ENCODE measurements around the gene CCDC57. TPM values are rescaled to one million over a fixed set of nuclear protein-coding genes. Genes with fewer than 3 reads are reported as not detected.
"Not testable (repeated sequence)": the region's sequence is repeated elsewhere in the genome, so short reads cannot be mapped to it uniquely, and the experiment has no call there.

Gene CCDC57
- total RNA-seq, 2 donors from 2014 or later = 19.4 to 58.1 TPM

- DNase-seq (ENCODE audit: low spot score) = no peak
- Histone ChIP-seq H3K27ac (peak overlapping the region; percentile 46 to 90), H3K4me1 (ENCODE audit: control insufficient read depth in 1 of 2, low read depth in 2 of 2) (peaks cover 29 to 50% of the 10 kb centered on the region in 2 donors)
Observed at GRCh38 chr17:82215972-82216300, 3.3 kb upstream of the CCDC57 start.

DNA sequence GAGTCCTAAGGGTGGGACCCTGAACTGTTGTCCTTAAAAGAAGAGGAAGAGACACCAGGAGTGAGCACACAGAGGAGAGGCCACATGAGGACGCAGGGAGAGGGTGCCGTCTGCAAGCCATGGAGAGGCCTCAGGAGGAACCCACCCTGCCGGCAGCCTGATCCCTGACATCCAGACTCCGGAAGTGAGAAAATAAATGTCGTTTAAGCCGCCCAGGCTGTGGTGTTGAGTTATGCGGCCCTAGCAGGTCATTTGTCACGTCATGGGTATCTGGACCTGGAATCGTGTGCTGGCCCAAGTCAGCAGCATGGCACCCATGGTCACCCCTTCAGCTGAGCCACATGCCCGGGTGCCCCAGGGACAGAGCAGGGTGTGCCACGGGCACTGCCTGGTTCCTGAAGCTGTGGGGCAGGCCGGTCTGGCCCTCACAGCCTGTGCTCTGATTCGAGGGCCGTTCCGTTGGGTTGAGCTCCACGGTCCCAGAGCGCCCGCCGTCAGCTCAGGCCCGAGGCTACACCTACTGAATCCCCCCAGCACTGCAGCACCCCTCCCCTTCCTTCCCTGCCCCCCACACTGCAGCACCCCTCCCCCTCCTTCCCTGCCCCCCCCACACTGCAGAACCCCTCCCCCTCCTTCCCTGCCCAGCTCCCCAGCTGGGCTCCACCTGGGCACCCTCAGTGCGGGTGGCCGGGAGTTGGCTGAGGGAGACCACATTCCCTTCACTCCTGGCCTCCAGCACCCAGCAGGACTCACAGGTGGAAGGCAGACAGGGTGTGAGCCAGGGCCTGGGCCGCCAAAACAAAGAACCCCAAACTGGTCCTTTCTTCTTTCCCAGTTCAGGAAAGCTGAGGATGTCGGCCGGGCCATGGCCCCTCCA is 2.7 kb upstream of the CCDC57 start:
- Histone ChIP-seq H3K27me3 (replicated peaks; ENCODE audit: insufficient read depth) (no peaks in the 10 kb centered on the region), H3K4me1 (ENCODE audit: control insufficient read depth in 1 of 2, low read depth in 2 of 2) (peaks cover 29 to 50% of the 10 kb centered on the region in 2 donors), H3K9me3 (no peaks in the 10 kb centered on the region), H3K4me3 (no peak overlapping the region), H3K36me3 (no peaks in the 10 kb centered on the region), H3K27ac (peak overlapping the region; percentile 46 to 90)
- ATAC-seq (ENCODE audit: insufficient number of reproducible peaks, low FRiP score, low read depth) (no peak), DNase-seq (ENCODE audit: low spot score) (no peak)
- TF ChIP-seq, protein P1, sequence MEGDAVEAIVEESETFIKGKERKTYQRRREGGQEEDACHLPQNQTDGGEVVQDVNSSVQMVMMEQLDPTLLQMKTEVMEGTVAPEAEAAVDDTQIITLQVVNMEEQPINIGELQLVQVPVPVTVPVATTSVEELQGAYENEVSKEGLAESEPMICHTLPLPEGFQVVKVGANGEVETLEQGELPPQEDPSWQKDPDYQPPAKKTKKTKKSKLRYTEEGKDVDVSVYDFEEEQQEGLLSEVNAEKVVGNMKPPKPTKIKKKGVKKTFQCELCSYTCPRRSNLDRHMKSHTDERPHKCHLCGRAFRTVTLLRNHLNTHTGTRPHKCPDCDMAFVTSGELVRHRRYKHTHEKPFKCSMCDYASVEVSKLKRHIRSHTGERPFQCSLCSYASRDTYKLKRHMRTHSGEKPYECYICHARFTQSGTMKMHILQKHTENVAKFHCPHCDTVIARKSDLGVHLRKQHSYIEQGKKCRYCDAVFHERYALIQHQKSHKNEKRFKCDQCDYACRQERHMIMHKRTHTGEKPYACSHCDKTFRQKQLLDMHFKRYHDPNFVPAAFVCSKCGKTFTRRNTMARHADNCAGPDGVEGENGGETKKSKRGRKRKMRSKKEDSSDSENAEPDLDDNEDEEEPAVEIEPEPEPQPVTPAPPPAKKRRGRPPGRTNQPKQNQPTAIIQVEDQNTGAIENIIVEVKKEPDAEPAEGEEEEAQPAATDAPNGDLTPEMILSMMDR (IDR thresholded peaks at IDR 0.05) = no peak

More at GRCh38 chr17:82215972-82216300, 3.3 kb upstream of the CCDC57 start:
- Histone ChIP-seq H3K4me3 (no peak overlapping the region), H3K27me3 (replicated peaks; ENCODE audit: insufficient read depth) (no peaks in the 10 kb centered on the region), H3K9me3 (no peaks in the 10 kb centered on the region), H3K36me3 (no peaks in the 10 kb centered on the region)
- no peak for ATAC-seq (ENCODE audit: insufficient number of reproducible peaks, low FRiP score, low read depth)
- TF ChIP-seq, protein P1 (IDR thresholded peaks at IDR 0.05) = no peak

DNA sequence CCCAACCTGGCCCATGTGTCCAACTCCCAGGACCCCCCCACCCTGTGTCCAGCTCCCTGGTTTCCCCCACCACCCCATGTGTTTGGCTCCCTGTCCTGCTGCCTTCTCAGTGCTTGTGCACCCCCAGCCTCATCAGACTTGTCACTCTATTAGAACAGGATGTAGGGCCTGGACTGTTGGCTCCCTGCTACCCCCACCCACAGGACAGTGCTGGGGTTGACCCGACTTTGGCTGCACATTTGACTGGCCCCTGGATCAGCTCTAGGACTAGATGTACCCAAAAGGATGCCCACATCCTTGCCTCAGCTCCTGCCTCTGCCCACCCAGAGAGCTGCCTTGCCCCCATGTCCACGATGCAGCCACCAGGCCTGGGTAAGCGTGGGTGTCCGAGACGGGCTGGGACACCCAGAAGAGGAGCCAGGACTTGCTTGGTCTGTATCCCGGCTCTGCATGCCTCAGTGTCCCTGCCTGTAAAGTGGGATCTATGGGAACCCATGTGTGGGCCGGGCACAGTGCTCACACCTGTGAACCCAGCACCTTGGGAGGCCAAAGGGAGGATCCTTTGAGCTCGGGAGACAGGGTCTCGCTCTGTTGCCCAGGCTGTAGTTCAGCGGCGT is 1.5 kb upstream of the CCDC57 start:
- no peak overlapping the region for H3K4me3 ChIP-seq
- H3K27ac ChIP-seq = no peak overlapping the region
- TF ChIP-seq, protein P1 (IDR thresholded peaks at IDR 0.05) = no peak
- no peaks in the 10 kb centered on the region for H3K36me3 ChIP-seq
- ATAC-seq (ENCODE audit: insufficient number of reproducible peaks, low FRiP score, low read depth) (no peak), DNase-seq (ENCODE audit: low spot score) (no peak)
- H3K4me1 ChIP-seq (ENCODE audit: control insufficient read depth in 1 of 2, low read depth in 2 of 2) = peaks cover 29 to 50% of the 10 kb centered on the region in 2 donors
- H3K9me3 ChIP-seq = no peaks in the 10 kb centered on the region
- no peaks in the 10 kb centered on the region for H3K27me3 ChIP-seq (replicated peaks; ENCODE audit: insufficient read depth)

DNA sequence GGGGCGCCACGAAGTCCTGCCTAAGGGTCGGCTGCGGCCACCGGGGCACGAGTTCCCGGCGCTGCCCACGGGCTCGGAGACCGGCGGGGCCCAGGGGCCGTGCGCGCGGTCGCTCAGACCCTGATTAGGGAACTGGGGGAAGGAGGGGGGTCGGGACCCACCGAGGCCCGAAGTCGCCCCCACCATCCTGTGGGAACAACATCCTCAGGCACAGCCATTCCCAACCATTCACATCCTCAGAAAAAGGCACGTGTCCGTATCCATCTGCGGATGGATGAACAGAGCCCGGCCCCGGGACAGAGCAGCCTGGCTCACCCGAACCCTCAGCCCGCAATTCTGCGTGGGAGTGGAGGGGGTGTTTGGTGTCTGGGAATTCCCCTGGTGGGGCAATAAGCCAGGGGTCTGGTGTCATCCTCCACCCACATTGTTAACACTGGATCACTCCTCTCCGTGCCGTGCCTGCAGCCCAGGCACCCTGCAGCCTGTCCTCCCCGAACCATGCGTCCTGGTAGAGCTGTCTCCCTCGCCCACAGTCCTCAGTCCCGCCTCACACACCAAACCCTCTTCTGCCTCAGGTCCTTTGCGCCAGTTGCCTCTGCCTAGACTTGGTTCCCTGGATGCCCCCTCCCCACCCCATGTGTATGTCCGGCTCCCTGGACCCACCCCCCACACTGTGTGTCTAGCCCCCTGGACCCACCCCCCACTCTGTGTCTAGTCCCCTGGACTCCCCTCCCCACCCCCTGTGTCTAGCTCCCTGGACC is 789 bp upstream of the CCDC57 start:
- peak overlapping the region; percentile 81 for H3K4me3 ChIP-seq
- TF ChIP-seq, protein P1 (IDR thresholded peaks at IDR 0.05) = no peak
- no peaks in the 10 kb centered on the region for H3K36me3 ChIP-seq
- H3K4me1 ChIP-seq (ENCODE audit: control insufficient read depth in 1 of 2, low read depth in 2 of 2) = peaks cover 29 to 45% of the 10 kb centered on the region in 2 donors
- no peak for DNase-seq (ENCODE audit: low spot score)
- H3K27ac ChIP-seq = peak overlapping the region; percentile 72 to 78
- H3K9me3 ChIP-seq = no peaks in the 10 kb centered on the region
- H3K27me3 ChIP-seq (replicated peaks; ENCODE audit: insufficient read depth) = no peaks in the 10 kb centered on the region
- no peak for ATAC-seq (ENCODE audit: insufficient number of reproducible peaks, low FRiP score, low read depth)

GRCh38 chr17:82210655-82211054 is 2.0 kb downstream of the CCDC57 start:
- not testable (repeated sequence) for H3K4me3 ChIP-seq; H3K27ac ChIP-seq; H3K36me3 ChIP-seq; H3K9me3 ChIP-seq; ATAC-seq (ENCODE audit: insufficient number of reproducible peaks, low FRiP score, low read depth); DNase-seq (ENCODE audit: low spot score); H3K27me3 ChIP-seq (replicated peaks; ENCODE audit: insufficient read depth)
- H3K4me1 ChIP-seq (ENCODE audit: control insufficient read depth in 1 of 2, low read depth in 2 of 2) = peaks cover 6 to 25% of the 10 kb centered on the region in 2 donors
